SIG-M5 treated with dmso at 0.1 percent for 504 hours (cell line): ENCODE measurements around the gene NPTX1.

Experiments used
- DNase-seq: peaks from one replicate; lab custom pipeline; 2025; ENCODE audit not compliant: unreplicated experiment; lab: John Stamatoyannopoulos, UW

Gene NPTX1

DNA sequence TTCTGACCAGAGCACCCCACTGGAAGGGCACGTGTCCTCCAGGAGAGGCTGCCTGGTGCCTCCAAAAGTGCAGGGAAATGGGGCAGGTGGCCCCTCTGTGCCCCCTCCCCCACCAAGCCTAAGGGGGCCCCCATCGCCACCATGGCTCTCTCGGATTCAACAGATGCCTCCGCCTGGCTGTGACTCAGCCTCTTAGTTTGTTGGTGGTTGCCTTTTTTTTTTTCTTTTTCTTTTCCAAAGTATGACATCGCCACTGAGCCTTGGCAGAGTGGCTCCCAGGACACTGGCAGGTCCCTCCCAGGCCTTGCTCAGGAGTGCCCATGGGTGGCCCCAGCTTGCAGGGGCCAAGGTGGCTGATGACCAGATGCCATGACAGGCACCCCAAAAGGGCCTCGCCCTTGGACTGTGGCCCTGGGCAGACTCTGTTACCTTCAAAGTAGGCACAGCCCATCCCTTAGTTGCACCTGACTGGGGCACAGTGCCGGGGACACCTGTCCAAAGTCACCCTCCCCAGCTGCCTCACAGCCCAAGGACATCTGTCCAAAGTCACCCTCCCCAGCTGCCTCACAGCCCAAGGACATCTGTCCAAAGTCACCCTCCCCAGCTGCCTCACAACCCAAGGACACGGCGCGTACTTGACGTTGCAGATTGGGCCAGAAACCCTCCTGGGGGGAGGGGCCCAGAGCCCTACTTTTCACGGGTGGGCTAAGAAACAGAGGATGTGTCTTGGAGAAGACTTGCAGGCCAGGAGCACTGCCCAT lies 29.6 kb downstream of the NPTX1 start:
- no peak for DNase-seq

GRCh38 chr17:80445726-80446110 lies 30.7 kb downstream of the NPTX1 start:
- DNase-seq, result no peak

- DNase-seq, result no peak
Observed at GRCh38 chr17:80445007-80445725, 31.2 kb downstream of the NPTX1 start.

GRCh38 chr17:80444644-80444979 lies 31.8 kb downstream of the NPTX1 start:
- DNase-seq, result no peak

DNA sequence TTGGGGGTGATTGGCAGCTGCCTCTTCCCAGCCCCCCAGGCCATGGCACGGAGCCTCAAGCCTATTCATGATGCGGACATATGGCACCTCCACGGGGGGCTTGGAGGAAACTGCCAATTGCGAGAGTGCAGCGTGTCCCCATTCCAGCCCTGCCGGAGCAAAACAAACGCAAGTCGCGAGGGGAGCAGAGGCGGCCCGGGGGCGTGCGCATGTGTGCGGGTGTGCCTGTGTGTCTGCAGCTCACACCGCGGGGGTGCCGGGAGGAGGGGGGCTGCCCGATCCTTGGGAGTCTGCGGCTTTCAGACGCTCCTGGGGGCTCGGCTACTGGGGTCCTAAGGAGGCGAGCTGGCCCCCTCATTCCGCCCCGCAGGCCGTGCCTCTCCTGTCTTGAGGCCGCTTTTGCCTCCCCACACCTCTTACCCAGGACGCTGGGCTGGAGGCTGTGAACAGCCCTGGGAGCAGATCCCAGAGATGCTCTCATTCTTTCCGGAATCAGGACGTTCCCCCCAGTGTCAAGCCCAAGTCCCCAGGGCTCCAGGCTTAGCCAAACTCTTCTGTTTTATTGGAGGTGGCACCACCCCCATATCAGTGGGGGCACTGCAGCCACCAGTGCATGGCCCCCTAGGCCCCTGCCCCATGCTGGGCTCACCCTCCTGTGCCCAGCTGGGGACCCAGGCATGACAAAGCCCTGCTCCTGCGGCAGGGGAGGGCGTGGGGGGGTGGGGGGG lies 32.3 kb downstream of the NPTX1 start:
- no peak for DNase-seq

- no peak for DNase-seq
Observed at GRCh38 chr17:80443498-80443897, 32.9 kb downstream of the NPTX1 start.

DNA sequence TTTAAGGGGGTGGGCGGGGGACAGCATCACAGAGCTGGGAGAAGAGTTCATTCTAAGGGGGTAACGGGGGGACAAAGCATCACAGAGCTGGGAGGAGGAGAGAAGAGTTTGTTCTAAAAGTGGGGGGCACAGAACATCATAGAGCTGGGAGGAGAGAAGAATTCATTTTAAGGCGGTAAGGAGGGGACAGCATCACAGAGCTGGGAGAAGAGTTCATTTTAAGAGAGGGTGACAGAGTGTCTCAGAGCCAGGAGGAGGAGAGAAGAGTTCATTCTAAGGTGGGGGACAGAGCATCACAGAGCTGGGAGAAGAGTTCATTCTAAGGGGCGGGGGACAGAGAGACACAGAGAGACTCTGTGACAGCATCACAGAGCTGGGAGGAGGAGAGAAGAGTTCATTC lies 33.6 kb downstream of the NPTX1 start:
- DNase-seq, result no peak

DNA sequence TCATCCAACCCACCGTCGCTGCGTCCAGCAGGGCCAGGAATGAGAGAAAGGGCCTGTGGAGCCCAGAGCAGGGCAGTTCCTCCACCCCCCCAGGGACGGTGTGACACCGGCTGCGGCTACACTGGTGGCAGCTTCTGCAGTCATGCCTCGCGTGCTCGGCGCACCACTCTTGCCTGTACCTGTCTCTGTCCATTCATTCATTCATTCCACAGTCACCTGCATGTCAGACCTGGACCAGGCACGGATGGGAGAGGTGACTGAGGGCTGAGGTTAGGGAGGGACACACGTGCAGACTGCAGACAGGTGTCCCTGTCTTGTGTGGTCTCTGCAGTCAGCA lies 34.1 kb downstream of the NPTX1 start:
- no peak for DNase-seq

DNA sequence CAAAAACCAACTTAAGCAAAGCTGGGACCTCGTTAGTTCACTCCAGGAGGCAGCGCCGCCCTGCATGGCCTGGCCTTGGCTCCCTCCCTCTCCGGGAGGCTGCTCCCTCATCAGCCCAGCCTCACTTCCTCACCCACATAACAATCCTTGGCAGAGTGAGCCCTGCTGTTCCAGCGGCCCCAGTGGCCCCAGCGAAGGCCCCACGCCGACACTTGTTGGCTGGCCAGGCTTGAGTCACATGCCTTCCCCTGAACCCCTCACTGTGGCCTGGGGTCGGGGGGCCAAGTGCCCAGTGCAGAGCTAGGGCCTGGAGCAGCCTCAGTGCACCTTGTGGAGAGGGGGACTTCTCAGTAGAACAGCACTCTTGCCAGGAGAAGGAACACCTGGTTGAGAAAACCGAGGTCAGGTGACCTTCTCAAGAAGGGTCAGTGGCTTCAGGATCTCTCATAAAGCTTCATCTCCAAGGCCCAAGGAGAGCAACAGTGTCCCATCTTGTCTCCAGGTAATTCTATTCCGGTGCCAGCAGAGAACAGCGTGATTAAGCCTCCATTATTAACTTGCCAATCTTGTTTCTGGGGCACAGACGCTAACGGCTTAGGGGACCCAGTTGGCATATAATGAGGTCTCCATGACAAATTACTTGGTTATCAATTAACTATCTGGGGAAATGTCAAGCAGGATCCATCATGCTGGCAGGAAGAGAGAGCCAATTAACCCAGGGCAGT lies 34.6 kb downstream of the NPTX1 start:
- DNase-seq, result no peak

- DNase-seq, result peak; percentile 38
Observed at GRCh38 chr17:80441133-80441578, 35.3 kb downstream of the NPTX1 start.

DNA sequence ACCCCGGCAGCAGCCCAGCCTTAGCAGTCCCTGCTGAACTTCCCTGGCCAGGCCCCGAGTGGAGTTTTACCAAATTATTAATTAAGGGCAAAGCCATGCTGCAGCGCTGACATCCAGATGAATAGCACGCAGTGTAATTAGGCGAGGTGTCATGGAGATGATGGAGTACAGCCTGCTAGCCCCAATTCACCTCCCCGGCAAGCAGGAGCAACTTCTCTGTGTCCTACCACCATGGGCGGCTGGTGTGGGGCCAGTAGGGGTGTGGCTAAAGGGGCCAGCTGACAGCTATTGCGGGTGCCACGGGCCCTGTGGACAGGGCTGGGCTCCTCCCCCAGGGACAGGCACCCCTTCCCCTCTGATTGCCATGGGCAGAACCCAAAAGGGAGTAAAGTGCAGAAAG lies 36.9 kb downstream of the NPTX1 start:
- DNase-seq, result no peak

GRCh38 chr17:80438806-80439205 lies 37.6 kb downstream of the NPTX1 start:
- no peak for DNase-seq

DNA sequence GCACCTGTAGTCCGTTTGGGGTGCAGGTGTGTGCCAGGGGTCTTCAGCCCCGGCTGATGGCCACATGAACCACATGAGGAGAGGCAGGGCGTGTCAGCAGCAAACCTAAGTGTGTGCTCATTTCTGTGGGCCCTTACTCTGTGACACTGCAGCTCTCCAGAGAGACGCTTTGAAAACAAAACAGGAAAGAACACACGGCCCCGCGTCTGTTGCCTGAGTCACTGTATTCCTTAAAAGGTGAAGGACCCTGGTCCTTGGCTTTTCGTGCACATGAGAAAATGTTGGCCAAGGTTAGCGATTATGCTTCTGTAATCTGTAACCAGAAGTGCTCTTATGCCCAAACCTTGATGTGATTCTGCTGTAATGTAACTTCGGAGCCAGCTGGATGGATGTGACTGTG lies 38.9 kb downstream of the NPTX1 start:
- DNase-seq, result no peak

DNA sequence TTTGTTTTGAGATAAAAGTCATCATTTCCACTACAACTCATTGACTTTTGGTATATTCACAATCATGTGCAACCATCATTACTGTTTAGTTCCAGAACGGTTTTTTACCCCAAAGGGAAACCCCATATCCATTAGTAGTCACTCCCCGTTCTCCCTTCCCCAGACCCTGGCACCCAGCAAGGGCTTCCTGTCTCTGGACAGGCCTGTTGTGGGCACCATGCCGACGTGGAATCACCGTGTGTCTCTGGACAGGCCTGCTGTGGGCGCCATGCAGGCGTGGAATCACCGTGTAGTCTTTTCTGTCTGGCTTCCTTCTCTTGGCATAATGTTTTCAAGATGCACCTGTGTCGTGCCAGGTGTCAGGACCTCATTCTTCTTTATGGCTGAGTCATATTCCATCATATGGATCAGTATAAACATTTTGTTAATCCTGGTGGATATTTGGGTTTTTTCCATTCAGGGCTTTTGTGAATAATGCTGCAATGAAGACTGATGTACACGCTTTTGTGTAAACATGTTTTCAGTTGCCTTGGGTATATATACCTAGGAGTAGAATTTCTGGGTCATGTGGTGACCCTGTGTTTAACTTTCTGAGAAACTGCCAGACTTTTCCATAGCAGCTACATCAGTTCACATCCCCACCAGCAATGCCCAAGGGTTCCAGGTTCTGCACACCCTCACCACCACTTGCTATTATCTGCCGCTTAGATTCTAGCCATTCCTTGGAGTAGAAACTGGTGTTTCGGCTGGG lies 42.3 kb downstream of the NPTX1 start:
- DNase-seq, result no peak

DNA sequence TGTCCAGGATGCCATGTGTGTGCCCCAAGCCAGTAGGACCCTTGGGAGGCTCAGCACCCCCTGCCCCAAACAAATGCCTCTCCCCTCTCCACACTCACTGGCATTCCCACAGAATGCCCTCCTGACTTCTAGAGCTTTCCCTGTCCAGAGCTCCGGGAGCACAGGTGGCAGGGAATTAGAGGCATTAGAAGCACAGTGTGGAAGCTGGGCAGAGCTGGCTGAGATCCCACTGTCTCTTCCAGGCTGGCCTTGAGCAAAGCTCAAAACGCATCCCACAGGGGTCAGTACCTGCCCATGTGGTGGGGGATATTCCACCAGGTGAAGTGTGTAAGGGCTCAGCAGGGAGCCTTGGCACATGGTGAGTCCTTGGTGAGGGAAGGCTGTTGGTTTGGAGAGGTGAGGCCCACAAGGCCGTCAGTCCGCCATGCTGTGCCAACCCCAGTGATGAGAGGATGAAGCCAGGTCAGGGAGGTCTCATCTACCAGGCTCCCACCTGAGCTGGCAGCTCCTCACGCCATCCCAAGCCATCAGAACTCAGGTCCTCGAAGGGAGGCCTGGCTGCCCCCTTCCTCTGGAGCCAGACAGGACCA lies 43.4 kb downstream of the NPTX1 start:
- DNase-seq, result no peak

DNA sequence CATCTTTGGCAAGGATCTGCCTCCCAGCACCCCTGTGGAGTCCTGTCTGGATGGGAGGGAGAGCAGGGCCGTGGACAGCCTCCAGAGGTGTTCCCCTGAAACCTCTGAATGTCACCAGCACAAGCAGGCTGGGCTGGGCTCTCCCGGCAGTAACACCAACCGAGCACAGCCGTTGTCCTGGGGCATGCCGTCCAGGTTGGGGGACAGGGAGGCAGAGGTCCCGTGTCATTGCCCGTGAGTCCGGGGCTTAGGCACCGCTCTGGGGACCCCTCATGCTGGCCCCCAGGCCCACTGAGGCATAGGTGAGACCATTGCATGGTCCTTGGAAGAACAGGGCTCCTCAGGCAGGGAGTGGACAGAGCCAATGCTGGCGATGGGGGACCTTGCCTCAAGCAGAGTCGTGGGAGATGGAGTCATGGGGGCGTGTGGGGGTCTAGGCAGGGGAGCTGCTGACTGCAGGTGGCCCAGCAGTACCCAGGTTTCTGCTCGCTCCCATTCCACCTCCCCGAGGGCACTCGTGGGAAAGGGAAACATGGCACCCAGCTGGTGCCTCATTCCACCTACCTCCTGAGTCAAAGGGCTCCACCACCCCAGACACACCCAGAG lies 44.0 kb downstream of the NPTX1 start:
- no peak for DNase-seq

DNA sequence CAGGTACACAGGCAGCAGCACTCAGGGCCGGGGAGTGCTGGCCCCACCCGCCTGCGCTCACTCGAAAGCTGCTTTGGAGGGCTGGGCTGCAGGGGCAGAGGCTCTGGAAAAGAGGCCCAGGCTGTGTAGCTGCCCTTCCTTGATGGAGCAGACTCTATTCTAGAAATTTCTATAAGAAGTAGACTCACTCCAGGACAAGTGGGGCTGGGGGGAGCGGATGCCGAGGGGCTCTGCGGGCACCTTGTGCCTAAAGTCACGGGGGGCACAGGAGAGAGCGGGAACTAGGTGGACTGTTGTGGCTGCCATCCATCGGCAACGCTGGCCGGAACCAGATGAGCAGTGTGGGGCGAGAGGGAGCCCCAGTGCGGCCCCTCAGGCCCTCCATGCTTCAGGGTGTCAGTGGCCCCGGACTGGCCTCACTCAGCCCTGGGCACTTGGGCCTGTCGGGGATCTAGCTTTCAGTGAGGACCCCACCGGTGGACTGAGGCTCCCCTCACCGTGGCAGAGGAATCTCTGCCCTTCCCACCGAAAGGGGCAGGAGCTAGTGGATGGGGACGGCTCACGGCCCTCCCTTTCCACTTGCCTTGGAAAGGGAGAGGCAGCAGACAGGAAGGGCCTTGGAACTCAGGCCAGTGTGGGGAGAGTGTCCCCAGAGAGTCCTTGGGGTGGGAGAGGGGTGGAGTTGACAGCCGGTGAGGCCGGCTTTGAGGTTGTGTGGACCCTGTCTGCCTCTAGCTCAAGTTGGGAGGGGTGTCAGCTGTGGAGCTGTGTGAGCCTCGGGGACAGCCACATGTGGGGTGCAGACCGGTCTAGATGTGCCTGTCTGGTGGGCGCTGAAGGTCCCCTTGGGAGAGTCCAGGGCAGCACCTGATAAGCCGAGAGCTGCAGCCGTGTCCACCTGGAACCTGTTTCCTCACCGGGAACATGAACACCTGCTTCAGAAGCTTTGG lies 44.9 kb downstream of the NPTX1 start:
- no peak for DNase-seq

GRCh38 chr17:80430446-80431245 lies 45.8 kb downstream of the NPTX1 start:
- no peak for DNase-seq
